HG03571 (cell line): ENCODE results near the gene DYRK3.

Experiments used
- ATAC-seq: cut with Tn5 transposase; IDR thresholded peaks from one replicate; pipeline ENCODE4 v1.9.1; 2021; ENCODE audit not compliant: unreplicated experiment

Gene DYRK3

DNA sequence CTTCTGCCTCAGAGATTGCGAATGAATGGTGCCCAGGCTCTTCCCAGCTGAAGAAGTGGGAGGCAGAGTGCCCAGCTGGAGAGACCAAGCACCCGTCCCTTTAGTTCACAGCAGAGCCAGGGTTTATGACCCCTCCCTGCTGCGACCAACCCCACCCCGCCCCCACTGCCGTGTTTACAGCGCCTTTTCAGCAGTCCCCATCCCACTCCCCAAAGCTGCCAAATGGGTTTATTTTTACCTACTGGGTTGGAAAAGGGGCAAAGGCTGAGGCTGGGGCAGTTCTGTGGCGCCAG, 23.6 kb downstream of the DYRK3 start:
- ATAC-seq = no peak

GRCh38 chr1:206660136-206660535, 24.8 kb downstream of the DYRK3 start:
- ATAC-seq = no peak

DNA sequence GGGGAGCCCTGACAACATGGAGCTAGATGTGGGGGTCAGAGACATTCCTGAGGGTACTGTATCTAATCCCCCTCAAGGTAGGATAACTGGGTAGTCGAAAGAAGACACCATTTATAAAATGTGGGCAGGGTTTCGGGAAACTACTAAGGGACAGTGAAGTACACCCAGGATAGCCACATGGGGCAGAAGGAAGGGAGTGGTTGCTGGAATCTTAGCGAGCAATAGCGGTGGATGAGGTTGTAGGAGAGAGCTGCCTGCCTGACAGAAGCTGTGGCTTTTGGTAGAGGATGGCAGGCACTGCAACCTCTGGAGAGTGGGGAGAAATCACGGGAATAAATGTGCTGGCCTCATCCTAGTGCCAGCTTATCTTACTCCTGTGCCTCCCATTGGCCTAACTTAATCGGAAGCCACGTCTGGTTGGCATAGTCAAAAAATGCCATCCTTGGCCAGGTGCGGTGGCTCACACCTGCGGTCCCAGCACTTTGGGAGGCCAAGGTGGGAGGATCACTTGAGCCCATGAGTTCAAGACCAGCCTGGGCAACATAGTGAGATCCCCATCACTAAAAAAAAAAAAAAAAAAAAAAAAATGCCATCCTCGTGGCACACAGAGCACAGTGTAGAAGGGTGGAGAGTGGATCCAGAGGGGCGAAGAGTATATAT, 26.0 kb downstream of the DYRK3 start:
- no peak for ATAC-seq

- no peak for ATAC-seq
These were observed 27.2 kb downstream of the DYRK3 start for GRCh38 chr1:206662396-206663092.

GRCh38 chr1:206663362-206663761, 28.0 kb downstream of the DYRK3 start:
- no peak for ATAC-seq

DNA sequence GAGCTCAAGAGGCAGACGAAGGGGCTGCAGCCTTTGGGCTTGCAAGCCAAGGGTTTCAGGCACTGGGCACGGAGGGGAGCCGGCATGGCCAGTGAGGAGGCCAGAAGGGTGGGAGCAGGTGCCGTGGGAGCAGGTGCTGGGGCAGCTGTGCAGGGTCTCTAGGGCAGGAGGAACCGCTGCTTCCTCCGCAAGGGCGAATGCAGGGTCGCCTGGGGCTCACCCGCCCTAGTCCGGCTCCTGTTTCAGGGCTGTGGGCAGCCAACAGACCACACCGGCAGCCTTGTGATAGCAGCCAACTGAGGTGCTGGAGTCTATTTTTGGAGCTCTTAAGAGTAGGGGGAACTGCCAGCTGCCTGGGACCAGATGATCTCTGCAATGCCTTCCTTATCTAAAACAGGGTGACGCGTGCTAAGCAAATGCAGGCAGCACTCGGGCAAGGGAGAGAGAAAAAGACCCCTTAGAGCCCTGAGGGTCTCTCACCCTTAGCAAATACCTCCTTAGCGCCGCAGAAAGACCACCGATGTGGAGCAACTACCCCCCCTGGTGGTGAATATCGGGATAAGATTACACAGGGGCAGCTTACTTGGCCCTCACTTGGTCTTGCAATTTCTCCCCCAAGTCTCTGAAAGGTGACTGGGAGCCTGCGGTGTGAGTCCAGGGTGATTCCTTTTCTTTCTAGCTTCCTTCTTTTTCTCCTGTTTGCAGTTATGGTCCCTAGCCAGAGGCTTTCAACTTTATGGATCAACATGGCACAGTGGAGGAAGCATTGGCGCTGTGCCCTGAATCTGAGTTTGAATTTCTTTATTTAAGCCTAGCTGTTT, 28.7 kb downstream of the DYRK3 start:
- ATAC-seq = no peak

DNA sequence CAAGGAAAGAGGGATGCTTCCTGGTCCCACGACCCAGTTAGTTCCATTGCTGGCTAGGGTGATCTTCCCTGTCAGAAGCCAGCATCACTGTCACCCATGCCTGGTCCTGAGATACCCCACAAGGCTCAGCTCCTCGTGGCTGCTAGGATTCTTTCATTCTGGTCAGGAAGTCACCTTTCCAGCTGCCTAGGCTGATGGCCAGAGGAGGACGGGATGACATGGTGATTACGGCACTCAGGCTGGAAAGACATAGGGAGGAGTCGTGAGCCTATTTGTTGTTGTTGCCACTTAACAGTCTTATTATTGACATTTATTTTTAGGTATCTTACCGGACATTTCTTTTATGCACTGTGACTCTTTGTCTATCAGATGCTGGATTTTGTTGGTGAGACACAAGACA, 29.4 kb downstream of the DYRK3 start:
- no peak for ATAC-seq

- ATAC-seq = no peak
These were observed 30.8 kb downstream of the DYRK3 start for GRCh38 chr1:206666031-206666561.

- ATAC-seq = no peak
These were observed 31.8 kb downstream of the DYRK3 start for GRCh38 chr1:206666954-206667665.

DNA sequence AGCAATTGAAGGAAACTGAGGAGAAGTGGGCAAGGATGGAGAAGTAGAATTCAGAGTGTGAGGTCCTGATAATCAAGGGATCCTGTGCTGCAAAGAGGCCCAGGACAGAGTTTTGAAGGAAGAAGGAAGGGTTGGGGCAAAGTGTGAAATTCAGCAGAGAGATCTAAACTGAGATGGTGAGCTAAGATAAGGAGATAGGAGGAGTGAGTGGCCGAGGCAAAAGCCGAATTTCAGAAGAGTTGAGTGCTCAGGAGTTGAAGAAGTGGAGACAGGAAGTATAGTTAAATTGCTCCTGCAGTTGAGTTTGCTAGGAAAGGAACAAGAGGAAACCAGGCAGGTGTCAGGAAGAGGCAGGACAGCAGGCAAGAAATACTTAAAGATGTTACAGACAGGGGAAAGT, 33.0 kb downstream of the DYRK3 start:
- ATAC-seq = no peak

DNA sequence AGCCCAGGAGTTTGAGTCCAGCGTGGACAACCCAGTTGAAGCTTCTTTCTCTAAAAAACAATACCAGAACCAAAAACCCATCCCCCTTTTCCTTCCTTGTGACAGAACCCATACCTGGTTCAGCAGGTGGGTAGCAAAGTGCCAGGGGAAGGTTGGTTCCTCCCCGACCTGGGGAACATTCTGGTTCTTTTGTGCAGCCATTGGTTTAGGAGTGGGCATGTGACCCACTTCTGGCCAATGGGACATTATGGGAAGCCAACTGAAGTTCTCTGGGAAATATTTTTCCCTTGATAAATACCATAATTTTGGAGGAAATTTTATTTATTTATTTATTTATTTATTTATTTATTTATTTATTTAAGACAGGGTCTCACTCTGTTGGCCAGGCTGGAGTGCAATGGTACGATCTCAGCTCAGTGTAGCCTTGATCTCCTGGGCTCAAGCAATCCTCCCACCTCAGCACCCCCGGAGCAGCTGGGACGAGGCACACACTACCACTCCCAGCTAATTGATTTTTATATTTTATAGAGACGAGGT, 33.6 kb downstream of the DYRK3 start:
- ATAC-seq = no peak

DNA sequence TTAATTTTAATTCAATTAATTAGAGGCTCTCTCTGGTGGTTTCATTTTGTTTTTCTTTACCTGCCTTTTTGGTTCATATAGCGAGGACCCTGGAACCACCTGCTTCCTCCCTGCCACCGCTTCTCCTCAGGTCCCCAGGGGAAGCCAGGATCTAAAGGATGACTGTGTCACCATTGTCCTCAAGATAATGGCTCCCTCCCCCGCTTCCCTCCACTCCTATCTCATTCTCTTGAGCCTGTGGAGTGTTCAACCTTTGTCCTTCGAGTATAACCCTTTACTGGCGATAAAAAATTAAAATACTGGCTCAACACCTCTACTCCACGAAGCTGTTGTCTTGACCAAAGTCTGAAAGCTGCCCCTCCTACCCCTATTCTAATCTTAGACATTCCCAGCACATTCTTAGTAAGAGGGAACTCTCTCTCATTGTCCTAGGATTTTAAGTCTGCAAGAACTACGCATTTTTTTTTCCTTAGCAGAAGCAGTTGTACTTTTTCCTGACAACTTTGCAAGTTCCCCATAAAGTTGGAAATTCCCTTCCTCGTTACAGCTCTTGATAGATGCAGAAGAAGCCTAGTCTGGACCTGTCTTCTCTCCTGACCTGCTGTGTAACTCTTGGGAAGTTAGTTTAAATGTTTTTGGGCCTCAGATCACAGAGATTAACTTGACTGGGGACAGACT, 36.8 kb downstream of the DYRK3 start:
- no peak for ATAC-seq

GRCh38 chr1:206672844-206673758, 37.8 kb downstream of the DYRK3 start:
- no peak for ATAC-seq

- no peak for ATAC-seq
These were observed 38.9 kb downstream of the DYRK3 start for GRCh38 chr1:206674236-206674635.

DNA sequence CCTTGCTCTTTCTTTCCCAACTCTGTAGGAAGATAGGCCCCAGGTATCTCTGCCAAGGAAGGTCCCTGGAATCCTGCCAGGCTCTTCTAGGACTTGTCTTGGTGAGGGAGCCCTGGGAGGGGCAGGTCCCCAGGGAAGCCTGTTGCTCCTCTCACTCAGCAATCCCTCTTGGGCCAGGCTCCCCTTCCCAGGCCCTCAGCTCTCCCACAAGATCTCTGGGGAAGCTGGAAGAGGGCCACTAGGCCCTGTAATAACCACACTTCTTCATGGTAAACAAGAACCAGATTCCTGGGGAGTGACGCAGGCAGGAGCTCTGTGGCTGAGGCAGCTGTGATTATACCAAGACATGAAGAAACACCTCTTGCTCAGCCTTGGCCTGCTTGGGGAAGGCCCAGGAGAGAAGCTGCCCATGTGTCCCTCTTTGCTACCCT, 39.4 kb downstream of the DYRK3 start:
- no peak for ATAC-seq

- ATAC-seq = no peak
These were observed 41.2 kb downstream of the DYRK3 start for GRCh38 chr1:206676499-206676898.

GRCh38 chr1:206678490-206678889, 43.2 kb downstream of the DYRK3 start:
- no peak for ATAC-seq

DNA sequence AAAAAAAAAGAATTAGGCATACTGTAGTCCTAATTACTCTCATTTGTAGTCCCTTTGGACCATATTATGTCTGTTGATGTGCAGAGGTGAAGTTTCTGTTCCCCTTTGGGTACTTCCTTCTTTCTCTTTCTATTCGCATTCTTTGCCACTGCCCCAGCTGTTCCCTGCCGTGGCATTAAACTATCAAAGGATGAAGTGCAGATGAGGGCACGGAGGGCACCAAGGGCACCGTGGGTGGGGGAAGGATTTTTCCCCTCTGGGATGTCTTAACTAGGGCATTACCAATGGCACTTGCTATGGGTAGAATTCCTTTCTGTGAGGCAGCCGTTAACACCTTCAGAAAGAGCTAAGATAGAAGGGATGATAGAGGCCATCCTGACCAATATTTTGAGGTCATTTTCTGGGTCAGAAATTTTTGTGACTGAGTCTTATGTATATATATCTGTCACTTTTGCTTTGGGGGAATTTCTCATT, 44.4 kb downstream of the DYRK3 start:
- ATAC-seq = peak; percentile 78

GRCh38 chr1:206680279-206680678, 44.9 kb downstream of the DYRK3 start:
- no peak for ATAC-seq
